Thymus (tissue), 11 donors: ENCODE measurements around the gene NUDT2. TPM values are rescaled to one million over a fixed set of nuclear protein-coding genes. Genes with fewer than 3 reads are reported as not detected.

Experiments used
- DNase-seq, 9 donors: peaks; one replicate each; pipeline ENCODE4 v3.0.0-alpha.2; 2013; ENCODE audit warnings: low spot score in 9 of 9, low read depth in 6 of 9, missing footprints in 1 of 9
- H3K27ac ChIP-seq, 2 donors: one replicate each; pipeline ENCODE4 v1.5.1; 2013; ENCODE audit warnings: control low read depth in 1 of 2, low read depth in 1 of 2, low read length in 1 of 2, mild to moderate bottlenecking in 1 of 2, moderate library complexity in 1 of 2
- H3K27me3 ChIP-seq, 2 donors: one replicate each; pipeline ENCODE4 v1.5.1; 2013; ENCODE audit warnings: low read length in 1 of 2; ENCODE audit not compliant: control insufficient read depth in 2 of 2, insufficient read depth in 1 of 2
- H3K36me3 ChIP-seq, 2 donors: one replicate each; pipeline ENCODE4 v1.5.1; 2013; ENCODE audit warnings: low read length in 1 of 2, mild to moderate bottlenecking in 1 of 2, moderate library complexity in 1 of 2; ENCODE audit not compliant: control insufficient read depth in 2 of 2, insufficient read depth in 2 of 2
- H3K4me1 ChIP-seq, 2 donors: one replicate each; pipeline ENCODE4 v1.5.1; 2013; ENCODE audit warnings: low read length in 2 of 2; ENCODE audit not compliant: control insufficient read depth in 2 of 2, insufficient read depth in 2 of 2
- H3K4me3 ChIP-seq, 2 donors: one replicate each; pipeline ENCODE4 v1.5.1; 2013; ENCODE audit warnings: low read length in 2 of 2, control low read depth in 1 of 2, mild to moderate bottlenecking in 1 of 2
- H3K9me3 ChIP-seq, 2 donors: one replicate each; pipeline ENCODE4 v1.5.1; 2013; ENCODE audit warnings: low read length in 1 of 2, mild to moderate bottlenecking in 1 of 2; ENCODE audit not compliant: control insufficient read depth in 2 of 2, insufficient read depth in 1 of 2
- WGBS: extraction: QIAGEN DNeasy Blood & Tissue Kit; methylation state at CpG from one replicate; pipeline ENCODE4 v1.1.7; 2013; 5-methylcytosine and 5-hydroxymethylcytosine counted together
- polyA plus RNA-seq: library from polyadenylated mRNA; stranded (reverse); fragments of 200-250 nt; gene quantifications from one replicate; pipeline ENCODE4 v1.2.3, GENCODE V29; 2013
- total RNA-seq: library from RNA; stranded (reverse); fragments of 120-200 nt; gene quantifications from one replicate; pipeline ENCODE4 v1.2.4, GENCODE V29; 2013
- donor health status: healthy.

The NUDT2 gene
- total and polyA plus RNA-seq, 2 donors: 20.3 to 33.9 TPM

DNA sequence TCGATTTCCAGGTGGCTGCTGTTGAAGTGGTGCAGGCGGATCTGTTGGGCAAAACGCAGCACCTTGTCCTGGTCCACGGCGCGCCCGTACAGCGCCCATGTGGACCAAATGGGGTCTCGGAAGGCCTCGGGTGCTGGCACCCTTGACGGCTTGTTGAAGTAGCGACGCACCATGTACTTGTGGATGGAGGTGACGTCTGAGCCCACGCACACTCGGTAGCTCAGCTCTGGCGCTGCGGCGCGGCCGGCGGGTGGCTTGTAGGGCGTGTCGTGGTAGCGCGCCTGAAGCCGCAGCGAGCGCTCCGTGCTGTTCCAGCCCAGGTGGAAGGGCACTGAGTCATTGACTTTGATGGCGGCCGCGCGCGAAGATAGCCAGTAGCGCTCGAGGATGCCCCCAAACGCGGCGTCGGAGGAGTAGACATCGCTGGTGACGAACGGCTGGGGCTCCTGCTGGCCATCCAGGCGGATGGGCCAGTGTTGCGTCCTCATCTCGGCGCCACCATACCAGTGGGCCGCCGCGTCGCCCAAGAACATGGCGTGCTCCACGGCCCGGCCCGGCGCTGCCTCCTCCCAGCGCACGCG lies 42.6 kb downstream of the NUDT2 start:
- Histone ChIP-seq H3K36me3 (peaks cover 0 to 5% of the 10 kb centered on the region in 2 donors), H3K27me3 (peaks cover 0 to 68% of the 10 kb centered on the region in 2 donors), H3K9me3 (peaks cover 4 to 21% of the 10 kb centered on the region in 2 donors), H3K4me3 (no peak overlapping the region), H3K4me1 (peaks cover 3 to 21% of the 10 kb centered on the region in 2 donors), H3K27ac (no peak overlapping the region)
- DNase-seq: no peak
- 97% methylated on average over 60 of the region's 60 CpGs for WGBS

- peaks cover 0 to 73% of the 10 kb centered on the region in 2 donors for H3K27me3 ChIP-seq
- WGBS: 96% methylated on average over 41 of the region's 41 CpGs
- no peak overlapping the region for H3K27ac ChIP-seq
- DNase-seq: no peak
- peaks cover 4 to 21% of the 10 kb centered on the region in 2 donors for H3K9me3 ChIP-seq
- H3K4me3 ChIP-seq: no peak overlapping the region
- H3K36me3 ChIP-seq: peaks cover 0 to 5% of the 10 kb centered on the region in 2 donors
- peaks cover 7 to 26% of the 10 kb centered on the region in 2 donors for H3K4me1 ChIP-seq
Measured at GRCh38 chr9:34372467-34373011, 43.2 kb downstream of the NUDT2 start.

- Histone ChIP-seq H3K4me3 (no peak overlapping the region), H3K27me3 (peaks cover 0 to 81% of the 10 kb centered on the region in 2 donors), H3K27ac (no peak overlapping the region), H3K9me3 (peaks cover 4 to 21% of the 10 kb centered on the region in 2 donors), H3K36me3 (peaks cover 0 to 5% of the 10 kb centered on the region in 2 donors), H3K4me1 (peaks cover 7 to 27% of the 10 kb centered on the region in 2 donors)
- no peak for DNase-seq
- WGBS: 97% methylated on average over 2 of the region's 2 CpGs
Measured at GRCh38 chr9:34373749-34374148, 44.4 kb downstream of the NUDT2 start.

GRCh38 chr9:34374339-34374738 lies 45.0 kb downstream of the NUDT2 start:
- DNase-seq: no peak
- Histone ChIP-seq H3K9me3 (peaks cover 4 to 21% of the 10 kb centered on the region in 2 donors), H3K4me3 (no peak overlapping the region), H3K27me3 (peaks cover 0 to 86% of the 10 kb centered on the region in 2 donors), H3K36me3 (peaks cover 0 to 5% of the 10 kb centered on the region in 2 donors), H3K4me1 (peaks cover 7 to 32% of the 10 kb centered on the region in 2 donors), H3K27ac (no peak overlapping the region)
- 94% methylated on average over 3 of the region's 3 CpGs for WGBS

- H3K9me3 ChIP-seq: peaks cover 4 to 25% of the 10 kb centered on the region in 2 donors
- H3K4me1 ChIP-seq: peaks cover 7 to 39% of the 10 kb centered on the region in 2 donors
- no peak overlapping the region for H3K4me3 ChIP-seq
- no peak for DNase-seq
- H3K36me3 ChIP-seq: peaks cover 0 to 5% of the 10 kb centered on the region in 2 donors
- H3K27me3 ChIP-seq: peaks cover 0 to 86% of the 10 kb centered on the region in 2 donors
- WGBS: 86% methylated on average over 5 of the region's 5 CpGs
- H3K27ac ChIP-seq: no peak overlapping the region
Measured at GRCh38 chr9:34374905-34375552, 45.7 kb downstream of the NUDT2 start.

- Histone ChIP-seq H3K36me3 (peaks cover 0 to 5% of the 10 kb centered on the region in 2 donors), H3K4me3 (peak overlapping the region; percentile 54 to 57), H3K27me3 (peaks cover 0 to 87% of the 10 kb centered on the region in 2 donors), H3K4me1 (peaks cover 7 to 41% of the 10 kb centered on the region in 2 donors), H3K27ac (no peak overlapping the region), H3K9me3 (peaks cover 4 to 24% of the 10 kb centered on the region in 2 donors)
- WGBS: 5% methylated on average over 22 of the region's 22 CpGs
- DNase-seq: peak in 4 of 9 donors; percentile 7 to 41 (median 22)
Measured at GRCh38 chr9:34375901-34376595, 46.7 kb downstream of the NUDT2 start.

DNA sequence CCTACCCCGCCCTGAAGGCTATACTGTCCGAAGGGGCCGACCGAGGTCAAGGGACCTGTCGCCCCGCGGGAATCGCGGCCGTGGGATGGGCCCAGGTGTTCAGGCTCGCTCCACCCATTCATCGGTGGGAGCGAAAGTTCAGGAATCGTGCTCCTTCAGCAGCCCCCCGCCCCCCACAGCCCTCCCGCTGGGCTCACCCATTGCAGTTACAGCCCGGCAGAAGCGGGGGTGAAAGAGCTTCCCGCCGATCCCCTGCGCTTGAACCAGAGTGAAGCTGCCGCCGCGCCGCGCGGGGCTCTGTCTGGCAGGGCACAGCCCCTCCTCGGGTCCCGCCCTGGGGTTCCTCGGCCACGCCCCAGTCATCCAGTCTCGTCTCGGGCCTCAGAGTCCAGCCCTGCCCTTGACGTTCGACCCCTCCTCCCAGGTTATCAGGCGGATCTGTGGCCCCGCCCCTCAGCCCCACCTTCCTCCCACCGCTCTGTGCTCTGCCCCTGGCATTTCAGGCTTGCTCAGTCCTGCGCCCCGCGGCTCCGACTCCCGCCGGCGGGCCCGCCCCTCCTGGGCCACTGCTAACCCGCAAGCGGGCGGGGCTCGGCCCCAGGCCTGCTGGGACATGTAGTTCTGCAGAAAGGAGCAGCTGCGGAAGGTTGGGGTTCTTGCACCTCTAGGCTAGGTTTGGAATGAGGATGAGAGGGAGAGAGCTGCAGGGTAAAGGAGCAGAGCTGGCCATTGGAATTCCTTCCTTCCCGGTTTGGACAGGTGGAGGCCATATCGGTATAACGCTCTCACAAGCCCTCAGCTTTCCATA lies 47.4 kb downstream of the NUDT2 start, which contains the start of gene MYORG:
Gene MYORG (minus strand): TSS at position 303 of the 808 bp plus-strand sequence. CDS start 3,955 bp downstream, outside the sequence.
- peaks cover 6 to 87% of the 10 kb centered on the region in 2 donors for H3K27me3 ChIP-seq
- peaks cover 7 to 42% of the 10 kb centered on the region in 2 donors for H3K4me1 ChIP-seq
- under 1% methylated on average over 54 of the region's 54 CpGs for WGBS

DNA sequence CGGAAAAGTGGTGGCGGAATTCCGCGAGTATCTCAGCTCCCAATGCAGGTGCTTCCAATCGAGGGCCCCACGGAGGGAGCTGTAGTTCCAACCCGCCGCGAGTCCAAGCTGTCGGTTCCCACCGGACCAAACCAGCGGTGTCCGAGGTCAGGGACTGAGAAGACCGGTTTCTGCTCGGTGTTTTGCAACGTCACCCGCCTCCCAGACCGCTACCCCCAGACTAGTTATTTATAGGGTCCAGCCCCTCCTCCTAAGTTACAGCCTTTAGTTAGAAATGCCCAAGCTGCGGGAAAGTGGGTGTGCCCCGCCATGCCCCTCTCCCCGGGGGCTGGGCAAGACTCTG lies 48.0 kb downstream of the NUDT2 start:
- Histone ChIP-seq H3K4me1 (peaks cover 7 to 42% of the 10 kb centered on the region in 2 donors), H3K27ac (peak overlapping the region in 1 of 2 donors; percentile 48)

More for the DNA sequence above, 47.4 kb downstream of the NUDT2 start, which contains the start of gene MYORG:
- H3K36me3 ChIP-seq: peaks cover 0 to 5% of the 10 kb centered on the region in 2 donors
- peak; percentile 74 to 95 (median 89) for DNase-seq
- H3K27ac ChIP-seq: peak within 1 kb of the TSS in 1 of 2 donors; percentile 48
- H3K9me3 ChIP-seq: peaks cover 1 to 17% of the 10 kb centered on the region in 2 donors
- peak within 1 kb of the TSS; percentile 54 to 57 for H3K4me3 ChIP-seq

More for the DNA sequence above, 48.0 kb downstream of the NUDT2 start:
- peaks cover 7 to 87% of the 10 kb centered on the region in 2 donors for H3K27me3 ChIP-seq
- WGBS: 2% methylated on average over 21 of the region's 21 CpGs
- DNase-seq: no peak
- peak overlapping the region; percentile 54 to 57 for H3K4me3 ChIP-seq
- peaks cover 0 to under 1% of the 10 kb centered on the region in 2 donors for H3K36me3 ChIP-seq
- peaks cover 0 to 11% of the 10 kb centered on the region in 2 donors for H3K9me3 ChIP-seq
